IPS-20b (cell line): ENCODE data around the gene MAN1A1.
"Not testable (repeated sequence)": the region's sequence is repeated elsewhere in the genome, so short reads cannot be mapped to it uniquely, and the experiment has no call there.

ENCODE experiments used
- H3K27ac ChIP-seq: one replicate; pipeline ENCODE4 v1.5.1; 2013; ENCODE audit warnings: low read length
- H3K27me3 ChIP-seq: 2 replicates; pipeline ENCODE4 v1.6.1; 2013; ENCODE audit warnings: mild to moderate bottlenecking, low read length, inconsistent platforms; ENCODE audit not compliant: insufficient read depth
- H3K36me3 ChIP-seq: 2 replicates; pipeline ENCODE4 v1.6.1; 2013; ENCODE audit warnings: low read depth, mild to moderate bottlenecking, inconsistent platforms, low read length, moderate library complexity; ENCODE audit not compliant: insufficient read depth
- H3K4me1 ChIP-seq: 2 replicates; pipeline ENCODE4 v1.6.1; 2013; ENCODE audit warnings: mild to moderate bottlenecking, control low read depth, inconsistent platforms, low read length, moderate library complexity; ENCODE audit not compliant: insufficient read depth
- H3K4me3 ChIP-seq: 2 replicates; pipeline ENCODE4 v1.5.1; 2013; ENCODE audit warnings: mild to moderate bottlenecking, low read length, inconsistent platforms
- H3K9ac ChIP-seq: 2 replicates; pipeline ENCODE4 v1.6.1; 2013; ENCODE audit warnings: low read depth, mild to moderate bottlenecking, inconsistent platforms, low read length, moderate library complexity
- H3K9me3 ChIP-seq: 2 replicates; pipeline ENCODE4 v1.6.1; 2013; ENCODE audit warnings: mild to moderate bottlenecking, low read depth, low read length, inconsistent platforms; ENCODE audit not compliant: insufficient read depth

Gene MAN1A1

DNA sequence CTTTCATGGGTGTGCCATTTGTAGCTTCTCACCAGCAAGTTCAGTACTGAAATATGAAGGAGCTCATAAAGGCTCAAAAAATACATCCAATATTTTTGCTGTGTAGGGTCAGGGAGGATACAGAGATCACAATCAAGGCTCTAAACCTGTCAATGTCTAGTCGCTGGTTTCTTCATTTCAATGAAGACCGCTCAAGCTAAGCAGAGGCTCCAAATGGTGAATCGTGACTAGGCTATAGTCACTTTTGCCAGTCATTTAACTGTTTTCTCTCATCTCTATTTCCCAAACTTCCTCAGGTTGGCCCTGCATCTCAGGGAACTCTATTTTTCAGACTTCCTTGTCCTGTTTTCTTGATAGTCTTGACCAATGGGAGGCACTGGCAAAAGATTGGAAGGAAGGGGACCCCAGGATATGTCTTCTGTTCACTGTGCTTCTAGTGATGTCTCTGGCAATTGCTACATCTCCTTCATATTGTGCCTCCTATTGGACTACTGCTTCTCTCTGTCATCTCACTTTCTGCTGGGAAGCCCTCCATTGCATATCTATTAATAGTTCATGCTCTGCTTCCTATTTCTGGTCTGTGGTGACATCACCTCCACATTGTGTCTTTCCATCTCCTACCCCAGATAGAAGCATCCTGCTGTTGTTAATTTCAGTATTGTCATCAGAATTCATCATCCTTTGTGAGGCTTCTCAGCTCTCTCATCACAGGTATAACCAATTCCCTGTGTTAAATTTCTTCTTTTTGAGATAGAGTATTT, 183.4 kb downstream of the MAN1A1 start:
- Histone ChIP-seq H3K36me3 (no peaks in the 10 kb centered on the region), H3K9ac (no peak overlapping the region), H3K9me3 (no peaks in the 10 kb centered on the region), H3K4me1 (no peaks in the 10 kb centered on the region), H3K27me3 (no peaks in the 10 kb centered on the region), H3K4me3 (no peak overlapping the region), H3K27ac (no peak overlapping the region)

DNA sequence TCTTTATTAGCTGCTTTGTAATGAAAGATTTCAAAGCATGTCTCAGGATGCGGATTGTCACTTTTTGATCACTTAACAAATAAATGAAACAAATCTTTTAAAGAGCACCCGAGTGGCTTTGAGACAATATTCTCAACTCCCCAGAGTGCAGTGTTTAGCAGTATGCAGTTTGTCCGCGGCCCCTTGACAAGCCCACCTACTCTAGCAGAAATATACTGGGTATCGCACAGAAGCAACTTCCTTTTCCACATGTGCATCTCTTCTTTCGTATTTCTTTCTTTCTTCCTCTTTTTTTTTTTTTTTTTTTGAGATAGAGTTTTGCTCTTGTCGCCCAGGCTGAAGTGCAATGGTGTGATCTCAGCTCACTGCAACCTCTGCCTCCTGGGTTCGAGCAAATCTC, 186.6 kb downstream of the MAN1A1 start:
- Histone ChIP-seq H3K9ac (no peak overlapping the region), H3K4me3 (no peak overlapping the region), H3K36me3 (no peaks in the 10 kb centered on the region), H3K4me1 (no peaks in the 10 kb centered on the region), H3K27me3 (no peaks in the 10 kb centered on the region), H3K9me3 (no peaks in the 10 kb centered on the region), H3K27ac (no peak overlapping the region)

DNA sequence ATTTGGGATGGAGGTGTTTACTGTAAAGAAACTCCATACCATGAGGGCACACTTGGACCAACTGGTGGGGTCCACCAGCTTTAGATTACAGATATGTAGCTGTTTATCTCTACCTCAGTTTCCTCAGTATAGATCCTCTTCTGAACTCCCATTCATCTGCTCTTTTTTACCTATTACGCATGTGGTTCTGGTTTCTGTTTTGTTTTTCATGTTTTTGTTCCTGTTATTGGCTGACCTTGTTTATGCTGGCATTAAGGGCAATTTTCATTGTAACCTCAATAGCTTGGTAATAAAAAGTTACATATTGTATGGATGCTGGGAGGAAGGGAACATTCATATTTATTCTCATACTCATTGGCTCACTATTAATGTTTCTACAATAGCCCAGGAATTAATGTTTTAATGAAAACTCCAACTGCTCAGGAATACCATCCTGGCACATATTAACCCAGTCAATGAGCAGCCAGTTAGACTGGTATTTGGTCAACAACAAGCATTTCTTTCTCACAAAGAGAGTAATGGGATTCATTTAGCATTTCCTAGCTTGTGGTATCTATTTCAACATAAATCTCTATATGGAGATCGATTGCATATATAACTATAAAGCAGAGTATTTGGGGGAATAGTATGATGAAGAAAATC, 187.3 kb downstream of the MAN1A1 start:
- Histone ChIP-seq H3K27me3 (no peaks in the 10 kb centered on the region), H3K9me3 (no peaks in the 10 kb centered on the region), H3K4me3 (no peak overlapping the region), H3K27ac (no peak overlapping the region), H3K4me1 (no peaks in the 10 kb centered on the region), H3K9ac (no peak overlapping the region), H3K36me3 (no peaks in the 10 kb centered on the region)

DNA sequence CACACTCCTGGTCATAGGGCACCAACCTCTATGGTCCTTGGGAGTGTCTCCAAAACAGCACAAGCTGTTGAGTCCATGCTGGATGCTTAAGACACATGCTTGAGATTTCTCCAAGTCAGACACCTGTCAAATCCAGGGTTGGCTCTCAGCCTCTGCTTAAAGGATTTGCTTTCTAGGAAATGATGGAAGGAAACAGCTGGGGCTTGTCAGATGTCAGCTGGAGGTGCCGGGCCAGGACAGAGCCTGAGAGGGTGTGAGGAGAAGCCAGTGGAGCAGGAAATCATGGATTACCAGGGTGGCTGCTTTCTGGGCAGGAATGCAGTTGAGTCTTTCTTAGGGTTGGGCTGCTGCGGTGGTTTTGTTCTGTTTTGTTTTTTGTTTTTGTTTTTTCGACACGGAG, 188.1 kb downstream of the MAN1A1 start:
- no peaks in the 10 kb centered on the region for H3K9me3 ChIP-seq
- no peak overlapping the region for H3K4me3 ChIP-seq
- H3K27ac ChIP-seq, result no peak overlapping the region
- H3K9ac ChIP-seq, result no peak overlapping the region
- no peaks in the 10 kb centered on the region for H3K27me3 ChIP-seq
- no peaks in the 10 kb centered on the region for H3K4me1 ChIP-seq
- no peaks in the 10 kb centered on the region for H3K36me3 ChIP-seq

DNA sequence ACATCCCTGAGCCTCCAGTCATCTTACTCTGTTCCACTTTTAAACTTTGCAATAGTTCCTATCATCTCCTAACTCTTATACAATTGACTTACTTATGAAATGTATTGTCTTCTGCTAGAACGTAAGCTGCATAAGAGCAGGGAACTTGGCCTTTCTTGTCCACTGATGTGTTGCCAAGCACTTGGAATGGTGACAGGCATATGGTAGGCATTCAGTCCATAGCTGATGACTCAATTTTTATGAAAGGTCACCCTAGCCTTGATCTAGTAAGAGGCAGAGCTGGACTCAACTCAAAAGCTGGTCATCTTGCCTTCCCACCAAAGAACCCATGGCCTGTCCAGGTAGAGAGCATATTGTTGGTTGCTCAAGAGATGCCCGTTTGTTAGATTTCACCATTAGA, 188.7 kb downstream of the MAN1A1 start:
- H3K4me1 ChIP-seq, result no peaks in the 10 kb centered on the region
- no peaks in the 10 kb centered on the region for H3K27me3 ChIP-seq
- no peak overlapping the region for H3K4me3 ChIP-seq
- no peaks in the 10 kb centered on the region for H3K36me3 ChIP-seq
- no peak overlapping the region for H3K27ac ChIP-seq
- H3K9me3 ChIP-seq, result no peaks in the 10 kb centered on the region
- no peak overlapping the region for H3K9ac ChIP-seq

DNA sequence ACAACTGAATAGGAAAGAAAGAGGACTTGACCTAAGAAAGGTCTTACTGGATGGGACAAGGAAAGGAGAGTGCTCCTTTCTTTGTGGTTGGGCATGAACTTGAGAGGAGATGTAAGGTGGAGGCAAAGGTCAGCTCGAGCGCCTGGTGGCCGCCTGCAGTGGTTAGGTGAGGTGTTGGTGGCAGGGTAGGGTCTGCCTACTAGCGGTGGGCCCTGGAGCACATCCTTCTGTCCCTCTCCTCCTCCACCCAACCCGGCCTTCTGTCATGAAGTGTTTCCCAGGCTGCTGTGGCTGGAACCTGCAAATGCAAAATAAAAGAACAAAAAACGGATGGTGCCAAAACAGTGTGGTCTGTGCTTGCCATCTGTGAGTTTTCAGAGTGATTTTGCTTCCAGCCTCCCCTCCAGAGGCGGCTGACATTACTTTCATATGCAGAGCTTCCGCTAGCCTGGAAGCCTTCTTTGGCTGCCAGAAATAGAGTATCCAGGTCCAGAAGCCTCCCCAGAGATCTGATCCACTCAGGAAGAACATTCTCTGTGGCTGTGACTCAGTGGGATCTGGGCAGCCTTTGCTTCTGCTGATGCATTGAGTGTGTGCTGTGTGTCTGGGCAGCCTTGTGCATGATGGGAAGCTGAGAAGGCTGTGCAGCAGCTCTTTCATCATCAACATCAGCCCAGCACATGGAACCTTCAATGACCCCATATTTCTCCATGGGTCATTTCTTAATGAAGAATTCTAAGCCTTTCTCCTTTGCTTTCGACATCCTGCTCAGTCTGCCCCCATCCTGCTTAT, 191.3 kb downstream of the MAN1A1 start:
- H3K27ac ChIP-seq, result no peak overlapping the region
- no peaks in the 10 kb centered on the region for H3K9me3 ChIP-seq
- no peak overlapping the region for H3K4me3 ChIP-seq
- no peaks in the 10 kb centered on the region for H3K4me1 ChIP-seq
- no peaks in the 10 kb centered on the region for H3K27me3 ChIP-seq
- H3K36me3 ChIP-seq, result no peaks in the 10 kb centered on the region
- no peak overlapping the region for H3K9ac ChIP-seq

DNA sequence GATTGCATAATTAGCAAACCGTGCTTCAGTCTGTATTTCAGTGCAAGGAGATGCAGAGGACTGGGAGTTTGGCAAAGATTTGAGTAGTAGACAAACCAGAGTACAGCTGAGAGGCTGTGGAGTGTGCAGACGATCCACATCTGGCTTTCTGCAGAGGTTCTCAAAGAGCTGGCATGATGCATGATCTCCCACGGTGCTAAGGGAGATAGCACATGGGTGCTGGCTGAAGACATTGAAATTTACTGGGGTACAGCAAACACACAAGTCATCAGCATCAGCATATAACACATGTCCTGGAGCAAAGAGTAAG, 192.1 kb downstream of the MAN1A1 start:
- Histone ChIP-seq H3K27ac (no peak overlapping the region), H3K27me3 (no peaks in the 10 kb centered on the region), H3K9ac (no peak overlapping the region), H3K36me3 (no peaks in the 10 kb centered on the region), H3K4me3 (no peak overlapping the region), H3K9me3 (no peaks in the 10 kb centered on the region), H3K4me1 (no peaks in the 10 kb centered on the region)

DNA sequence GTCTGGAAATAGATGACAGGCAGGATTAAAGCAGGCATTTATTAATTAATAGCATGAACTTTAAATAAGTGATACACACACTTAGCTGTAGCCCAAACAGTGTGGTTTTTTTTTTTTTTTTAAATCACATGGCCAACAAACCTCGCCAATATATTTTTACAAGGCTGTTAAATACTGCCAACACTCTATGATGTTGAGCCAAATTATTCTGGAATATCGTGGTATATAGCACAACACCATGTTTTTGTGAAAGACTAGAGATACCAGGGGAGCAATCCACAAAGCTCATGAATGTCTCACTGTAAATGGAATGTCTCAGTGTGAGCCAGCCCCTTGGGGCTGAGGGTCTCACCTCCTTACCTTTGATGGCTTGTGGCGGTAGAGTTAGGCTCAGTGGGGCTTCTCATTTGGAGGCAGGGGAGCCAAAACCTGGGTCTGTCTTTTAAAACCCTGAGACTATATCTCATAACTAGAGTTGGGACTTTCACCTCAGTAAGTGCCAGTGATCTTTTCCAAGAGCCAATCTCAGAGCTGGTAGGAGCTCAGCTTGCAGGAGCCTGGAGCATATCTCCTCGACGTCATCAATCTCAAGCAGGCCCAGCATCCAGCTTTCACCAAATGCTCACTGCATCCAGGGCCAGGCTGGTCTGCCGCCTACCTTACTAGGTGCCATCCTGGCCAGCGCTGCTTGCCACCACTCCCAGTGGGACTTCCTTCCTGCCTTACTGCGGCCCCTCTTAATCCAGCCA, 192.6 kb downstream of the MAN1A1 start:
- no peaks in the 10 kb centered on the region for H3K4me1 ChIP-seq
- H3K4me3 ChIP-seq, result no peak overlapping the region
- no peaks in the 10 kb centered on the region for H3K27me3 ChIP-seq
- no peaks in the 10 kb centered on the region for H3K36me3 ChIP-seq
- no peak overlapping the region for H3K9ac ChIP-seq
- no peak overlapping the region for H3K27ac ChIP-seq
- no peaks in the 10 kb centered on the region for H3K9me3 ChIP-seq

DNA sequence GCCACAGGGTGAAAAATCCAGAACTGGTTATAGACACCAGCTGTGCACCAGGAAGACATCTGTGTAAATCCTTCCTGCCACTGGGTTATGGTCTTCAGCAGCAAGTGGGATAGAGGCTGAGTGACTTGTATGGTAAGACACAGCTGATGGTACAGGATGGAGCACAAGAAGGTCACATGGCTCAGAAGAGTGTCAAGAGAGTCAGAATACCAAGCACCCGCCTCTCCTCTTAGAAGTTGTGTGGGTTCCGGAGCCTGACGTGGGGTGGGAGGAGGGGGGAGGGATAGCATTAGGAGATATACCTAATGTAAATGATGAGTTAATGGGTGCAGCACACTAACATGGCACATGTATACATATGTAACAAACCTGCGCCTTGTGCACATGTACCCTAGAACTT, 193.5 kb downstream of the MAN1A1 start:
- H3K27me3 ChIP-seq, H3K4me3 ChIP-seq, H3K9ac ChIP-seq, H3K9me3 ChIP-seq, H3K27ac ChIP-seq, H3K36me3 ChIP-seq, H3K4me1 ChIP-seq: not testable (repeated sequence)

DNA sequence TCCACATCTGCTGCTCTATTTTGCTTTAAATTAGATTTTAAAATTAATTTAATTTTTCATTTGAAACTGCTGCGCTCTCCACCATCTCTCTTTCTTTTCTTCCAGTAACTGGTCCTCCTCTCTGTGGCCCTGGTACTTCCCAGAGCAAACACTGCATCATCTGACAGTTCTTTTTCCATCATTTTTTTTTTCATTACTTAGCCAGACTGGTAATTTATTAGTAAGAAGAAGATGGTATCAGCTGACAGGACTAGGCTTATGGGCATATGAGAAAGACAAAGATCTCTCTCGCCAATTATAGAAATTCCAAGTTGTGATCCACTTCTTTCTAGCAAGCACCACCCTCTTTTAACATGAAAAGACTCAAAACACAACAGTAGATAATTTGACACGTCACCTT, 197.4 kb downstream of the MAN1A1 start:
- no peak overlapping the region for H3K9ac ChIP-seq
- H3K9me3 ChIP-seq, result no peaks in the 10 kb centered on the region
- H3K4me3 ChIP-seq, result no peak overlapping the region
- H3K4me1 ChIP-seq, result no peaks in the 10 kb centered on the region; the same call in 1 of the 2 replicates
- no peak overlapping the region for H3K27ac ChIP-seq
- no peaks in the 10 kb centered on the region for H3K36me3 ChIP-seq
- H3K27me3 ChIP-seq, result no peaks in the 10 kb centered on the region

DNA sequence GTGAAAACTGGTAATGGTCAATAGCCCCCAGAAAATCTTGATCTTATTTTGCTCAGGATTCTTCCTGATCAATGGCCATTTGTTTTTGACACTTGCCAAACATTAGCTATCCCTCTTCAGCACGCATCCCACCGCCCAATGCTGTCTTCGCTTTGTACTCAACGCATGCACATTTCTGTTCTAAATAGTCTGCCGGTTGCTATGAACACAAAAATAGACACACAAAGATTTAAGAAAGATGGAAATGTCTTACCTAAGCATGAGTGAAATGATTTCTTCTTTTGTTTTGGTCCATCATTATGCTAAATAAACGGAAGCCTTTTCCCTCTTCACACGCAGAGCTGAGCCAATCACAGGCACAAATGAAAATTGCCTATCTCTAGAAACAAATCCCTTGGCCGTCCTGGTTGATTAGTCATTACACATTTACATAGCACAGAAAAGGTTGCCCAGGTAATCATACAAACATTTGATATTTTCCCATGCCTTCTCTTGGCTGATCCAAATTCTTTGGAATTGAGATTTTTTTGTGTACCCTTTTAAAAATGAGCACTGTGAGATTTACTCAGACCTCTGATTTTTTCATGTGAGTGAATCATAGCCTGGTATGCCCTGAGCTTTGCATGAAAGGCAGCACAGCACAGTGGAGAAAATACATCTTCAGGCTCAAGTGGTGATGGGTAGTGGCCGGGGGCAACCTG, 200.6 kb downstream of the MAN1A1 start:
- no peaks in the 10 kb centered on the region; the same call in 1 of the 2 replicates for H3K4me1 ChIP-seq
- H3K9ac ChIP-seq, result no peak overlapping the region
- no peak overlapping the region for H3K27ac ChIP-seq
- H3K4me3 ChIP-seq, result no peak overlapping the region
- H3K36me3 ChIP-seq, result no peaks in the 10 kb centered on the region
- no peaks in the 10 kb centered on the region for H3K9me3 ChIP-seq
- H3K27me3 ChIP-seq, result no peaks in the 10 kb centered on the region
